ENCODE results near the gene CCDC170. TPM values are rescaled to one million over a fixed set of nuclear protein-coding genes. Genes with fewer than 3 reads are reported as not detected.

The CCDC170 gene
- total and polyA plus RNA-seq, 2 donors (not counting 1 experiment from before 2014, with no cell fraction given): 0.76 to 0.83 TPM

GRCh38 chr6:151477726-151478125, 16.1 kb upstream of the CCDC170 start:
- Histone ChIP-seq H3K4me1 (ENCODE audit: control insufficient read depth, extremely low read depth, insufficient read depth, low read length) (peaks cover 3% of the 10 kb centered on the region), H3K4me2 (ENCODE audit: extremely low read depth, insufficient read depth, low read length) (no peak overlapping the region), H3K9me3 (ENCODE audit: control insufficient read depth, insufficient read depth, low read depth, low read length) (no peaks in the 10 kb centered on the region), H3K27me3 (ENCODE audit: control insufficient read depth, insufficient read depth, low read length) (no peaks in the 10 kb centered on the region), H3K27ac (ENCODE audit: insufficient read depth, low read length) (no peak overlapping the region), H4K20me1 (ENCODE audit: control insufficient read depth, extremely low read depth, insufficient read depth, low read length) (no peaks in the 10 kb centered on the region), H2AFZ (ENCODE audit: low read length) (no peak overlapping the region), H3K4me3 (replicated peaks in 1 of 4; ENCODE audit: control extremely low read depth in 1 of 4, insufficient read depth in 1 of 4, low read depth in 3 of 4, low read length in 4 of 4) (no peak overlapping the region), H3K79me2 (ENCODE audit: control insufficient read depth, insufficient read depth, low read length) (no peaks in the 10 kb centered on the region), H3K9ac (ENCODE audit: insufficient read depth, low read length) (no peak overlapping the region), H3K36me3 (ENCODE audit: control insufficient read depth, insufficient read depth, low read length) (no peaks in the 10 kb centered on the region)
- DNase-seq (ENCODE audit: low read depth in 2 of 2): no peak
- TF ChIP-seq EZH2 (IDR thresholded peaks at IDR 0.05; ENCODE audit: low read length, missing control alignments) (no peak), CTCF (conservative IDR thresholded peaks at IDR 0.05 in 1 of 2, IDR thresholded peaks at IDR 0.05 in 1 of 2; ENCODE audit: low read depth in 1 of 2, low read length in 2 of 2) (no peak)

DNA sequence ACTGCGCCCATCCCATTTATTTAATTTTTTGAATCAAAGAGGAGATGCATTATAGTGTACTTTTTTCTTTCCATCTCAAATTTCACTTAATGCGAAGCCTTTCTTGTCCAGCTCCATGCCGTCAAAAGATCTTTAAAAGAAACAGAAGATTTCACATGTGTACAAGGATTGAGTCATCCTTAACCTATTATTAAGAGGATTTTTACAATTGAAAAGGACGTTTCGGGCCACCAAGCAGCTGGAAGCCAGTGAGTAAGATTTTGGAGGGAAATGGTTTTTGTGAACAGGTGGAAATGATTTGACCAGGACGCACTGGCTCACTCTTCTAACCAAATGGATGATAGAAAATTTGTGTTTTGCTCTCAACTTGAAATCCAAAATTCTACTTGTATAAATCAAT, 15.1 kb upstream of the CCDC170 start:
- H3K4me3 ChIP-seq (replicated peaks in 1 of 4; ENCODE audit: control extremely low read depth in 1 of 4, insufficient read depth in 1 of 4, low read depth in 3 of 4, low read length in 4 of 4): no peak overlapping the region
- no peak overlapping the region for H3K27ac ChIP-seq (ENCODE audit: insufficient read depth, low read length)
- H2AFZ ChIP-seq (ENCODE audit: low read length): no peak overlapping the region
- peaks cover 3% of the 10 kb centered on the region for H3K4me1 ChIP-seq (ENCODE audit: control insufficient read depth, extremely low read depth, insufficient read depth, low read length)
- no peaks in the 10 kb centered on the region for H3K9me3 ChIP-seq (ENCODE audit: control insufficient read depth, insufficient read depth, low read depth, low read length)
- TF ChIP-seq EZH2 (IDR thresholded peaks at IDR 0.05; ENCODE audit: low read length, missing control alignments) (no peak), CTCF (conservative IDR thresholded peaks at IDR 0.05 in 1 of 2, IDR thresholded peaks at IDR 0.05 in 1 of 2; ENCODE audit: low read depth in 1 of 2, low read length in 2 of 2) (no peak)
- no peak overlapping the region for H3K9ac ChIP-seq (ENCODE audit: insufficient read depth, low read length)
- no peaks in the 10 kb centered on the region for H4K20me1 ChIP-seq (ENCODE audit: control insufficient read depth, extremely low read depth, insufficient read depth, low read length)
- no peaks in the 10 kb centered on the region for H3K79me2 ChIP-seq (ENCODE audit: control insufficient read depth, insufficient read depth, low read length)
- no peak overlapping the region for H3K4me2 ChIP-seq (ENCODE audit: extremely low read depth, insufficient read depth, low read length)
- H3K27me3 ChIP-seq (ENCODE audit: control insufficient read depth, insufficient read depth, low read length): no peaks in the 10 kb centered on the region
- no peaks in the 10 kb centered on the region for H3K36me3 ChIP-seq (ENCODE audit: control insufficient read depth, insufficient read depth, low read length)
- peak in 1 of 2 donors; percentile 11 for DNase-seq (ENCODE audit: low read depth in 2 of 2)

GRCh38 chr6:151481786-151482185, 12.0 kb upstream of the CCDC170 start:
- no peaks in the 10 kb centered on the region for H3K36me3 ChIP-seq (ENCODE audit: control insufficient read depth, insufficient read depth, low read length)
- H3K4me1 ChIP-seq (ENCODE audit: control insufficient read depth, extremely low read depth, insufficient read depth, low read length): peaks cover 3% of the 10 kb centered on the region
- H3K79me2 ChIP-seq (ENCODE audit: control insufficient read depth, insufficient read depth, low read length): no peaks in the 10 kb centered on the region
- no peaks in the 10 kb centered on the region for H3K9me3 ChIP-seq (ENCODE audit: control insufficient read depth, insufficient read depth, low read depth, low read length)
- peak overlapping the region; percentile 54 for H2AFZ ChIP-seq (ENCODE audit: low read length)
- no peak overlapping the region for H3K27ac ChIP-seq (ENCODE audit: insufficient read depth, low read length)
- DNase-seq (ENCODE audit: low read depth in 2 of 2): no peak
- H3K4me3 ChIP-seq (replicated peaks in 1 of 4; ENCODE audit: control extremely low read depth in 1 of 4, insufficient read depth in 1 of 4, low read depth in 3 of 4, low read length in 4 of 4): no peak overlapping the region
- H3K27me3 ChIP-seq (ENCODE audit: control insufficient read depth, insufficient read depth, low read length): no peaks in the 10 kb centered on the region
- TF ChIP-seq EZH2 (IDR thresholded peaks at IDR 0.05; ENCODE audit: low read length, missing control alignments) (no peak), CTCF (conservative IDR thresholded peaks at IDR 0.05 in 1 of 2, IDR thresholded peaks at IDR 0.05 in 1 of 2; ENCODE audit: low read depth in 1 of 2, low read length in 2 of 2) (no peak)
- no peak overlapping the region for H3K9ac ChIP-seq (ENCODE audit: insufficient read depth, low read length)
- H3K4me2 ChIP-seq (ENCODE audit: extremely low read depth, insufficient read depth, low read length): no peak overlapping the region
- no peaks in the 10 kb centered on the region for H4K20me1 ChIP-seq (ENCODE audit: control insufficient read depth, extremely low read depth, insufficient read depth, low read length)
